ENCODE measurements around the gene SZT2. TPM values are rescaled to one million over a fixed set of nuclear protein-coding genes. Genes with fewer than 3 reads are reported as not detected.
"Not testable (repeated sequence)": the region's sequence is repeated elsewhere in the genome, so short reads cannot be mapped to it uniquely, and the experiment has no call there.

Gene SZT2
- total RNA-seq, 1 experiment from 2014 or later: 71.6 TPM

GRCh38 chr1:43499898-43500297, 110.2 kb downstream of the SZT2 start:
- intact Hi-C loops (cut with micrococcal nuclease; ENCODE audit: unreplicated experiment): no loop called here
- H3K4me3 ChIP-seq: no peak overlapping the region
- no peaks in the 10 kb centered on the region for H3K4me1 ChIP-seq (replicated peaks; ENCODE audit: insufficient read depth)
- H3K4me2 ChIP-seq: no peak overlapping the region
- H3K9me2 ChIP-seq (ENCODE audit: insufficient read depth): no peaks in the 10 kb centered on the region
- no peaks in the 10 kb centered on the region for H3K36me3 ChIP-seq (ENCODE audit: low read depth)
- DNase-seq: no peak
- H4K20me1 ChIP-seq (ENCODE audit: insufficient read depth): no peaks in the 10 kb centered on the region
- no peaks in the 10 kb centered on the region for H3K9me3 ChIP-seq (ENCODE audit: insufficient read depth, low read depth)
- POLR2A ChIA-PET (ENCODE audit: unreplicated experiment): interaction anchor here (0.7 kb wide), 1 partner anchor 22 kb away, joined by 3 read pairs; no protein-coding TSS in a partner anchor
- H3K27ac ChIP-seq: no peak overlapping the region
- CTCF ChIA-PET: no interaction called here
- no TSS peak for BruUV-seq (replicated peaks)
- H3F3A ChIP-seq (ENCODE audit: insufficient read depth, low read depth): peaks cover 5% of the 10 kb centered on the region; the same call in 1 of the 2 replicates
- no peaks in the 10 kb centered on the region for H3K79me2 ChIP-seq (ENCODE audit: low read depth)
- H2AFZ ChIP-seq: no peak overlapping the region
- TF ChIP-seq EZH2 (IDR thresholded peaks at IDR 0.05; ENCODE audit: low read depth): no peak
- TF ChIP-seq, protein P1, sequence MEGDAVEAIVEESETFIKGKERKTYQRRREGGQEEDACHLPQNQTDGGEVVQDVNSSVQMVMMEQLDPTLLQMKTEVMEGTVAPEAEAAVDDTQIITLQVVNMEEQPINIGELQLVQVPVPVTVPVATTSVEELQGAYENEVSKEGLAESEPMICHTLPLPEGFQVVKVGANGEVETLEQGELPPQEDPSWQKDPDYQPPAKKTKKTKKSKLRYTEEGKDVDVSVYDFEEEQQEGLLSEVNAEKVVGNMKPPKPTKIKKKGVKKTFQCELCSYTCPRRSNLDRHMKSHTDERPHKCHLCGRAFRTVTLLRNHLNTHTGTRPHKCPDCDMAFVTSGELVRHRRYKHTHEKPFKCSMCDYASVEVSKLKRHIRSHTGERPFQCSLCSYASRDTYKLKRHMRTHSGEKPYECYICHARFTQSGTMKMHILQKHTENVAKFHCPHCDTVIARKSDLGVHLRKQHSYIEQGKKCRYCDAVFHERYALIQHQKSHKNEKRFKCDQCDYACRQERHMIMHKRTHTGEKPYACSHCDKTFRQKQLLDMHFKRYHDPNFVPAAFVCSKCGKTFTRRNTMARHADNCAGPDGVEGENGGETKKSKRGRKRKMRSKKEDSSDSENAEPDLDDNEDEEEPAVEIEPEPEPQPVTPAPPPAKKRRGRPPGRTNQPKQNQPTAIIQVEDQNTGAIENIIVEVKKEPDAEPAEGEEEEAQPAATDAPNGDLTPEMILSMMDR (conservative IDR thresholded peaks at IDR 0.05): no peak
- no peaks in the 10 kb centered on the region for H3K27me3 ChIP-seq (ENCODE audit: insufficient read depth, low read depth)

DNA sequence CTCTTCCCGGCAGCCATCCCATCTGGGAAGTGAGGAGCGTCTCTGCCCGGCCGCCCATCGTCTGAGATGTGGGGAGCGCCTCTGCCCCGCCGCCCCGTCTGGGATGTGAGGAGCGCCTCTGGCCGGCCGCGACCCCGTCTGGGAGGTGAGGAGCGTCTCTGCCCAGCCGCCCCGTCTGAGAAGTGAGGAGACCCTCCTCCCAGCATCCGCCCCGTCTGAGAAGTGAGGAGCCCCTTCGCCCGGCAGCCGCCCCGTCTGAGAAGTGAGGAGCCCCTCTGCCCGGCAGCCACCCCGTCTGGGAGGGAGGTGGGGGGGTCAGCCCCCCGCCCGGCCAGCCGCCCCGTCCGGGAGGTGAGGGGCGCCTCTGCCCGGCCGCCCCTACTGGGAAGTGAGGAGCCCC, 112.1 kb downstream of the SZT2 start:
- H2AFZ ChIP-seq; H3K27me3 ChIP-seq (ENCODE audit: insufficient read depth, low read depth); H3K9me2 ChIP-seq (ENCODE audit: insufficient read depth); H3K79me2 ChIP-seq (ENCODE audit: low read depth); intact Hi-C loops (cut with micrococcal nuclease; ENCODE audit: unreplicated experiment); CTCF ChIA-PET; H3K4me3 ChIP-seq; H3K9me3 ChIP-seq (ENCODE audit: insufficient read depth, low read depth); DNase-seq; H3F3A ChIP-seq (ENCODE audit: insufficient read depth, low read depth); H3K4me2 ChIP-seq; H3K4me1 ChIP-seq (replicated peaks; ENCODE audit: insufficient read depth); H3K27ac ChIP-seq; BruUV-seq (replicated peaks); H3K36me3 ChIP-seq (ENCODE audit: low read depth); H4K20me1 ChIP-seq (ENCODE audit: insufficient read depth): not testable (repeated sequence)
- POLR2A ChIA-PET (ENCODE audit: unreplicated experiment): interaction anchor here (0.6 kb wide), 1 partner anchor 47 kb away, joined by 3 read pairs; no protein-coding TSS in a partner anchor

DNA sequence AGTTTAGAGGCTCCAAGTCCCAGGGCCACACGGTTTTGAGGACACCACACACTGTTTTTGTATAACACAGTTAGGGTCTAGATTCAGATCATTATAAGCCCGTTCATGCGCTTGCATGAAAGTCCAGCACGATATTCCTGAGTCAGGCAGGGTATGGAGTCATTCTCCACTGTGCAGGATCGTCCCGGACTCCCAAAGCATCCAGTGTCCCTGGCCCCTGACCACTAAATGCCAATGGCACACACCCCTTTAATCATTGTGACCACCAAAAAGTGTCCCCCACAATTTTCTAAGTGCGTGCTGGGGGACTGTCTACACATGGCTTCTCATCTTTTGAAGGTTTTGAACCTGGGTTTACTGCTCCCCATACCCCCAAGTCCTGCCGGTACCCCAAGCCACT, 113.8 kb downstream of the SZT2 start:
- CTCF ChIA-PET: no interaction called here

More for the DNA sequence above, 113.8 kb downstream of the SZT2 start:
- no peaks in the 10 kb centered on the region for H3K9me2 ChIP-seq (ENCODE audit: insufficient read depth)
- no peaks in the 10 kb centered on the region for H3K27me3 ChIP-seq (ENCODE audit: insufficient read depth, low read depth)
- no peaks in the 10 kb centered on the region for H4K20me1 ChIP-seq (ENCODE audit: insufficient read depth)
- no peaks in the 10 kb centered on the region for H3K36me3 ChIP-seq (ENCODE audit: low read depth)
- H3K4me2 ChIP-seq: no peak overlapping the region
- peaks cover 13% of the 10 kb centered on the region for H3F3A ChIP-seq (ENCODE audit: insufficient read depth, low read depth)
- no peaks in the 10 kb centered on the region for H3K9me3 ChIP-seq (ENCODE audit: insufficient read depth, low read depth)
- no peak overlapping the region for H2AFZ ChIP-seq
- BruUV-seq (replicated peaks): no TSS peak
- POLR2A ChIA-PET (ENCODE audit: unreplicated experiment): no interaction called here
- DNase-seq: no peak
- H3K27ac ChIP-seq: no peak overlapping the region
- peaks cover 12% of the 10 kb centered on the region for H3K4me1 ChIP-seq (replicated peaks; ENCODE audit: insufficient read depth)
- H3K4me3 ChIP-seq: no peak overlapping the region
- no peaks in the 10 kb centered on the region for H3K79me2 ChIP-seq (ENCODE audit: low read depth)
- TF ChIP-seq, protein P1 (conservative IDR thresholded peaks at IDR 0.05): no peak
- TF ChIP-seq EZH2 (IDR thresholded peaks at IDR 0.05; ENCODE audit: low read depth): no peak
- intact Hi-C loops (cut with micrococcal nuclease; ENCODE audit: unreplicated experiment): no loop called here

Small RNA genes lying within 50 kb of the gene (microRNA-seq; reads per million reads assigned to microRNA genes)
- gene MIR6734 (ENCODE audit: borderline number of aligned reads, borderline replicate concordance): 4.7 reads per million
- 2.0 reads per million for gene MIR6735 (ENCODE audit: borderline number of aligned reads, borderline replicate concordance)

Other genes with a start within 250 kb of the SZT2 start
- gene EBNA1BP2, start 217.6 kb upstream of the SZT2 start, total RNA-seq (2021): 151 and 153 TPM in 2 replicates
- 1.6 and 1.7 TPM in 2 replicates for gene CFAP57, start 217.6 kb upstream of the SZT2 start, total RNA-seq (2021)
- gene TMEM125, start 119.9 kb upstream of the SZT2 start, total RNA-seq (2021): 55.6 and 58.0 TPM in 2 replicates
- 23.3 and 29.3 TPM in 2 replicates for gene C1orf210, start 104.3 kb upstream of the SZT2 start, total RNA-seq (2021)
- gene TIE1, start 88.9 kb upstream of the SZT2 start, total RNA-seq (2021): not detected in 2 replicates
- 0.76 and 1.6 TPM in 2 replicates for gene MPL, start 52.1 kb upstream of the SZT2 start, total RNA-seq (2021)
- gene CDC20, start 30.9 kb upstream of the SZT2 start, total RNA-seq (2021): 180 and 229 TPM in 2 replicates
- gene ELOVL1, start 21.9 kb upstream of the SZT2 start, total RNA-seq (2021): 131 TPM in 2 replicates
- gene MED8, start 99 bp upstream of the SZT2 start, total RNA-seq (2021): 54.8 and 56.0 TPM in 2 replicates
- gene HYI, start 64.0 kb downstream of the SZT2 start, total RNA-seq (2021): 43.5 and 46.6 TPM in 2 replicates
- gene PTPRF, start 141.0 kb downstream of the SZT2 start, total RNA-seq (2021): 359 and 439 TPM in 2 replicates